ENCODE data around the gene RUNX2. TPM values are rescaled to one million over a fixed set of nuclear protein-coding genes. Genes with fewer than 3 reads are reported as not detected.

Gene RUNX2
- polyA plus RNA-seq, 1 donor (not counting 4 experiments of a cell fraction or from before 2014, with no cell fraction given), result 1.4 TPM

- Histone ChIP-seq H2AFZ (ENCODE audit: control insufficient read depth, low read length) (no peak overlapping the region), H3K27ac (ENCODE audit: control insufficient read depth, insufficient read depth, low read length) (no peak overlapping the region), H3K36me3 (ENCODE audit: control insufficient read depth in 2 of 2, extremely low read depth in 1 of 2, insufficient read depth in 2 of 2, low read length in 2 of 2) (no peaks in the 10 kb centered on the region), H3K9me3 (ENCODE audit: control insufficient read depth, low read depth, low read length) (no peaks in the 10 kb centered on the region), H3K9ac (ENCODE audit: control insufficient read depth, extremely low read depth, insufficient read depth, low read length) (no peak overlapping the region), H3K4me3 (ENCODE audit: control insufficient read depth in 2 of 3, extremely low read depth in 1 of 3, insufficient read depth in 2 of 3, low read depth in 1 of 3, low read length in 3 of 3) (no peak overlapping the region), H3K79me2 (ENCODE audit: control insufficient read depth, insufficient read depth, low read length) (no peaks in the 10 kb centered on the region), H4K20me1 (ENCODE audit: control insufficient read depth, extremely low read depth, insufficient read depth, low read length) (no peaks in the 10 kb centered on the region), H3K27me3 (ENCODE audit: control insufficient read depth, extremely low read depth, insufficient read depth, low read length) (no peaks in the 10 kb centered on the region), H3K9me1 (ENCODE audit: control insufficient read depth, extremely low read depth, insufficient read depth, low read length) (no peaks in the 10 kb centered on the region), H3K4me1 (ENCODE audit: control insufficient read depth, extremely low read depth, insufficient read depth, low read length) (no peaks in the 10 kb centered on the region), H3K4me2 (ENCODE audit: control insufficient read depth, extremely low read depth, insufficient read depth, low read depth, low read length) (no peak overlapping the region)
- TF ChIP-seq CTCF (optimal IDR thresholded peaks at IDR 0.05 in 1 of 3, IDR thresholded peaks at IDR 0.05 in 1 of 3, conservative IDR thresholded peaks at IDR 0.05 in 1 of 3; ENCODE audit: extremely low read depth in 1 of 3, insufficient read depth in 2 of 3, low read length in 3 of 3) (no peak), EZH2 (IDR thresholded peaks at IDR 0.05; ENCODE audit: low read length) (no peak)
- DNase-seq (ENCODE audit: low read depth, low spot score) (no peak), FAIRE-seq (no peak)
- dilution Hi-C loops (cut with MboI; ENCODE audit: extremely low pct_ligation_motif_present, low sequenced_read_pairs), result loop anchor here (25.0 kb wide), 1 partner anchor 324 kb away; no protein-coding TSS in a partner anchor
These were observed 60.2 kb downstream of the RUNX2 start for GRCh38 chr6:45388328-45388727.

- H3K27me3 ChIP-seq (ENCODE audit: control insufficient read depth, extremely low read depth, insufficient read depth, low read length), result peaks cover 3% of the 10 kb centered on the region
- H3K9ac ChIP-seq (ENCODE audit: control insufficient read depth, extremely low read depth, insufficient read depth, low read length), result no peak overlapping the region
- H3K9me1 ChIP-seq (ENCODE audit: control insufficient read depth, extremely low read depth, insufficient read depth, low read length), result no peaks in the 10 kb centered on the region
- H3K27ac ChIP-seq (ENCODE audit: control insufficient read depth, insufficient read depth, low read length), result no peak overlapping the region
- DNase-seq (ENCODE audit: low read depth, low spot score) (no peak), FAIRE-seq (no peak)
- H3K79me2 ChIP-seq (ENCODE audit: control insufficient read depth, insufficient read depth, low read length), result no peaks in the 10 kb centered on the region
- TF ChIP-seq EZH2 (IDR thresholded peaks at IDR 0.05; ENCODE audit: low read length), result no peak
- no peak for TF ChIP-seq CTCF (optimal IDR thresholded peaks at IDR 0.05 in 1 of 3, IDR thresholded peaks at IDR 0.05 in 1 of 3, conservative IDR thresholded peaks at IDR 0.05 in 1 of 3; ENCODE audit: extremely low read depth in 1 of 3, insufficient read depth in 2 of 3, low read length in 3 of 3)
- no peak overlapping the region for H2AFZ ChIP-seq (ENCODE audit: control insufficient read depth, low read length)
- H3K36me3 ChIP-seq (ENCODE audit: control insufficient read depth in 2 of 2, extremely low read depth in 1 of 2, insufficient read depth in 2 of 2, low read length in 2 of 2), result no peaks in the 10 kb centered on the region
- no peaks in the 10 kb centered on the region for H3K9me3 ChIP-seq (ENCODE audit: control insufficient read depth, low read depth, low read length)
- no peak overlapping the region for H3K4me2 ChIP-seq (ENCODE audit: control insufficient read depth, extremely low read depth, insufficient read depth, low read depth, low read length)
- H3K4me1 ChIP-seq (ENCODE audit: control insufficient read depth, extremely low read depth, insufficient read depth, low read length), result peaks cover 9% of the 10 kb centered on the region
- H4K20me1 ChIP-seq (ENCODE audit: control insufficient read depth, extremely low read depth, insufficient read depth, low read length), result no peaks in the 10 kb centered on the region
- dilution Hi-C loops (cut with MboI; ENCODE audit: extremely low pct_ligation_motif_present, low sequenced_read_pairs), result loop anchor here (25.0 kb wide), 1 partner anchor 318 kb away; no protein-coding TSS in a partner anchor
- H3K4me3 ChIP-seq (ENCODE audit: control insufficient read depth in 2 of 3, extremely low read depth in 1 of 3, insufficient read depth in 2 of 3, low read depth in 1 of 3, low read length in 3 of 3), result no peak overlapping the region
These were observed 66.5 kb downstream of the RUNX2 start for GRCh38 chr6:45394586-45395095.
